GM04503 (cell line): ENCODE results near the gene SAMD4A.
A peak's percentile ranks its signal among the peaks of the same experiment; 100 is the strongest.
"Not testable (repeated sequence)": the region's sequence is repeated elsewhere in the genome, so short reads cannot be mapped to it uniquely, and the experiment has no call there.

Experiments used
- DNase-seq: peaks from one replicate; pipeline ENCODE4 v3.0.0-alpha.2; 2012; ENCODE audit warnings: low read depth

The SAMD4A gene

DNA sequence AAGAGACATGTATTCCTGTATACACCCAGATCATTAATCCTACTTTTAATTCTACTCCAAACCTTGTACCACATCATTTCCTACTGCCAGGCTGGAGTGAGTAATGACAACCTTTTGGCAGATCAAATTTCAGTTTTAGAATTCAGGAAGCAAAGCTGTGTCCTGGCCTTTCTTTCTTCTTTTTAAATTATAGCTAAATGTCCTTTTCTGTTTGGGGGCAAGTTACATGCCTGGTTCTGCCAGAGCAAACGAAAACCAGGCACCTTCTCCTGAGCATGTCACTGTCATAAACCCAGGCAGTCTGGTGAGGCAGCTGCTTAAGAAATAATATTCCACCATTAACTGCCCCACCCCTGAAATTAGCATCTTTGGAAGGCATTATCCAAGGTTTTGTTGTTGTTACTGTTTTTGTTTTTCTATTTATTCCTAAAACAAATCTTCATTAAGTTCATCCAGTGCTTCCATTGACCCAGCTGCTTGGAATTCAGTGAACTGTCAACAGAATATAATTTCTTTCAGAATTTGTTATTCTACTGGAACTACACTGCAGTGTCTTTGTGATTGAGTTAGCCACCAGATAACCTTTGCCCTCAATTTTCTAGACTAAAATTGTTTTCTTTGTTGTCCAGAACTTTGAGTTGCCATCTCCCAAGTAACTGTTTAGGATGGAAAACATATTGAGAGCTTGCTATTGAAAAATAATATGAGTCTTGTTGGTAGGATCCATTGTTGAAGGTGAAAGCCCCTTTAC lies 33.2 kb downstream of the SAMD4A start:
- no peak for DNase-seq

- peak; percentile 77 for DNase-seq
Measured at GRCh38 chr14:54600717-54601109, 33.8 kb downstream of the SAMD4A start.

DNA sequence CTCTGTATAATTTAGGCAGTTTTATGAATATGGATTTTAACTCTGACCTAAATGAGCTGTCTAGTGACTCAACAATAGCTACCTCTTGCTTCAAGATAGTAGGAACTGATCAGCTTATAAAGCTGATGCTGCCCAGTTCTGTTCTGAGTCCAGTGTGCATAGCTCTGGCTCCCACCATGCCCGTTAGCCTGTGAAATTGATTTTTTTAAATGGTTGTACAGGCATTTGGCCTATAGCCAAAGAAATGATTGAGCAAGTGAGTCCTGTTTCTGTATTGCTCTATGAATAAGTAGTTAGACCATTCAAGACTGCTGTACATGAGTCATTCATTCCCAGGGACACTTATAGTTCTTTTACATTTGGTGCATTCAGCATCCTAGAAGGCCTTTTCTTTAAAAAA lies 36.4 kb downstream of the SAMD4A start:
- no peak for DNase-seq

DNA sequence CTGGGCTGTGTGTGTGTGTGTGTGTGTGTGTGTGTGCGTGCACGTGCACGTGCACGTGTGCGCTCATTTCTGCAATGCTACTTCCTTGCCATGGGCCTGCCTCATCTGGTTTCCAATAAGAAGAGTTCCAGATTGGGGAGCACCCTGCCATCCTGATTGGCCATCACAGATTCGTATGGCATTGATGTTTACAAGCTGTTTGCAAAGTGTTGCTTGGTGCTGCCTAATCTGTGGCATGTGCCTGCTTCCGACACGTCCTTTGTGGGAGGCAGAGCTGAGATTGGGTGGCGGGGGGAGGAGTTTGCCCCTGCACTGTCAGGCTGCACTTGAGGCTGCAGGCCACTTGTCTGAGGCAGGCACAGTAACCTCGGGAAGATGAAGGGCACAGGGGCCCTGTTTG lies 39.2 kb downstream of the SAMD4A start:
- peak; percentile 79 for DNase-seq

- peak; percentile 98 for DNase-seq
Measured at GRCh38 chr14:54606631-54607133, 39.8 kb downstream of the SAMD4A start.

- no peak for DNase-seq
Measured at GRCh38 chr14:54609576-54609975, 42.6 kb downstream of the SAMD4A start.

GRCh38 chr14:54610051-54610977 lies 43.4 kb downstream of the SAMD4A start:
- no peak for DNase-seq

- no peak for DNase-seq
Measured at GRCh38 chr14:54614296-54614695, 47.4 kb downstream of the SAMD4A start.

GRCh38 chr14:54617467-54617866 lies 50.5 kb downstream of the SAMD4A start:
- no peak for DNase-seq

- DNase-seq = no peak
Measured at GRCh38 chr14:54621686-54622085, 54.8 kb downstream of the SAMD4A start.

DNA sequence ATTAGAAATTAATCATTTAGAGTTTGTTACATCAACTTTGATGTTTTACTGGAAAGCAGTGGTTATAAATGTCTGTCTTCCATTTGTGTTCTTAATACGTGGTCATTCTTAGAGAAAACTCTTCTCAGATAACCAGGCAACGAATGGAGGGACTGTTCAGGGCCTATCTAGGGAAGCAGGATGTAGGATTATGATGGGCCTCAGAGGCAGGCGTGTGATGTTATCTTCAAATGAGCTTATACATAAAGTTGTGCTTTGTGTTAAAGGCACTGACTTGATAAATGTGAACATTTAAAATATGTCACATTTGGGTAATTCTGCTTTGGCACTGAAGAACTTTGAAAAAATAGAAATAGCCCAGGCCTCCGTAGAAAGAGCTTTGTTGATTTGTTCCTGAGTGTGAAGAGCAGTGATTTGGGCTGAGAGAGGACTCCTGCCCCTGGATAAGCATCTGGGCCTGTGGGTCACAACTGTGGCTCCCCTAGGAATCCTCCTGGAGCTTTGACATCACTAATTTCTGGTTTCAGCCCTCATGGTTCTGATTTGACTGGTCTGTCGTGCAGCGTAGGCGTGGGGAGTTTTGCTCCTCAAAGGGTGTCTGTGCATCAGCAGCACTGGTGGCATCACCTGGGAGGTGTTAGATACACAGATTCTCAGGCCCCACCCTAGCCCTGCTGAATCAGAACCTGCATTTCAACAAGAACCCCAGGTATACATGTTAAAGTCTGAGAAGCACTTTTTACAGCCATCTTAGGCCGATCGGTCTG lies 55.4 kb downstream of the SAMD4A start:
- DNase-seq = no peak

- DNase-seq = no peak
Measured at GRCh38 chr14:54623279-54624004, 56.5 kb downstream of the SAMD4A start.

DNA sequence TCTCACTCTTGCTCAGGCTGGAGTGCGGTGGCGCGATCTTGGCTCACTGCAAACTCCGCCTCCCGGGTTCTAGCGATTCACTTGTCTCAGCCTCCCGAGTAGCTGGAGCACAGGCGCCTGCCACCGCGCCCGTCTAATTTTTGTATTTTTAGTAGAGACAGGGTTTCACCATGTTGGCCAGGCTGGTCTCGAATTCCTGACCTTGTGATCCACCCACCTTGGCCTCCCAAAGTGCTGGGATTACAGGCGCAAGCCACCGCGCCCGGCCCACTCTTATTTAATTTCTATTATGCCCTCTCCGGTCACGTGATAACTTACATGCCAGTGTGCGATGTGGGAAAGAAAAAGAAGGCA lies 57.1 kb downstream of the SAMD4A start:
- not testable (repeated sequence) for DNase-seq

GRCh38 chr14:54625112-54625511 lies 58.2 kb downstream of the SAMD4A start:
- no peak for DNase-seq

GRCh38 chr14:54627219-54627539 lies 60.3 kb downstream of the SAMD4A start:
- no peak for DNase-seq

- DNase-seq = no peak
Measured at GRCh38 chr14:54627540-54628363, 60.8 kb downstream of the SAMD4A start.

DNA sequence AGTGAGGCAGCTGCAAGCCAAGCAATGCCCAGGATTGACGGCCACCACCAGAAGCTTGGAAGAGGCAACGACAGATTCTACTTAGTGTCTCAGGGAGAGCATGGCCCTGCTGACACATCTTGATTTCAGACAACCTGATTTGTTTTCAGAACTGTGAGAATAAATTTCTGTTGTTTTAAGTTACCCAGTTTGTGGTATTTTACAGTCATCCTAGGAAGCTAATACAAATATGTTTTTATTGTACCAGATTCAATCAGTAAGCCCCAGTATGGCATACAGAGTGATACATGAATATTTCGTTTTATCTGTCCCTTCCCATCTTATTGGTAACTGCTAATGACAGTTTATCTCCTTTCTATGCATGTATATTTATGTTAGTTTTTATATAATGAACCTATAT lies 62.3 kb downstream of the SAMD4A start:
- DNase-seq = no peak

DNA sequence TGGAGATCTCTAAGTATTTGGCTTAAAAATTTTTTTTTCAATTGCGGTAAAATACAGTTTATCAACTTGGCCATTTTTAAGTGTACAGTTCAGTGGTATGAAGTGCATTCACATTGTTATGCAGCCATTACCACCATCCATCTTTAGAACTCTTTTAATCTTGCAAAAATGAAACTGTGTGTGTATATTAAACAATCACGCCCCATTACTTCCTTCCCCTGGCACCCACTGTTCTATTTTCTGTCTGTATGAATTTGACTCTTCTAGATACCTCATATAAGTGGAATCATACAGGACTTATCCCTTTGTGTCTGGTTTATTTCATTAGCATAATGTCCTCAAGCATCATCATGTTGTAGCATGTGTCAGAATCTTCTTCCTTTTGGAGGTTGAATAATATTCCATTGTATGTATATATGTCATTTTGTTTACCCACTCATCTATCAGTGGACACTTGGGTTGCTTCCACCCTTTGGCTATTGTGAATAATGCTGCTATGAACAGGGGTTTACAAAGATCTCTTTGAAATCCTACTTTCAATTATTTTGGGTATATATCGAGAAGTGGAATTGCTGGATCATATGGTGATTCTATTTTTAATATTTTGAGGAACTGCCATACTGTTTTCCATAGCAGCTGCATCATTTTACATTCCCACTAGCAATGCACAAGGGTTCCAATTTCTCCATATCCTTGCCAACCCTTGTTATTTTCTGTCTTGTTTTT lies 62.9 kb downstream of the SAMD4A start:
- DNase-seq = no peak

DNA sequence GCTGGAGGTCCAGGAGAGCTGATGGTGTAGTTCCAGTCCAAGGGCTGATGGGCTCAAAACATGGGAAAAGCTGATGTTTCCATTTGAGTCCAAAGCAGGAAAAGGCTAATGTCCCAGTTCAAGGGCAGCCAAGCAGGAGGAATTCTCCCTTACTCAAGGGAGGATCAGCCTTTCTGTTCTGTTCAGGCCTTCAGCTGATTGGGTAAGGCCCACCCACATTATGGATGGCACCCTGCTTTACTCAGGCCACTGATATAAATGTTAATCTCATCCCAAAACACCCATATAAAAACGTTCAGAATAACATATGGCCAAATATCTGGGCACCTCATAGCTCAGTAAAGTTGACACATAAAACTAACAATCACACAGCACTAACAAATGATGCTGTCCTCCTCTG lies 64.1 kb downstream of the SAMD4A start:
- DNase-seq = no peak

DNA sequence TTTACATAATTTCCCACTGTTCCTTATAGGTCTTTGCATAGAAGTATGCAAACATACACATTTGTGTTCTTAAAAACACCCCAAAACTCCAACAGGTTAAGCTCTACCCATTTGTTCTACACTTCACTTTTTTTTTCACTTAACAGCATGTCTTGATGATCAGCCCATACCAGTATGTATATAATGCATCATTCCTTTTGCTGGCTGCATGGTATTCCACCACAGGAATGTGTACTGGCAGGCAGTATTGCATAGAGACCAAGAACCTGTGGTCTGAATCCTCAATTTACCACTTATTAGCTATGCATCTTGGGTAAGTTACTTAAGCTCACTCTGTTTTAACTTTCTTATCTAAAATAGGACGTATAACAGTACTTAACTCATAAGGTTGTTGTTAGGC lies 65.5 kb downstream of the SAMD4A start:
- DNase-seq = no peak
